ENCODE results near the gene ANTXR2. TPM values are rescaled to one million over a fixed set of nuclear protein-coding genes. Genes with fewer than 3 reads are reported as not detected.
"Not testable (repeated sequence)": the region's sequence is repeated elsewhere in the genome, so short reads cannot be mapped to it uniquely, and the experiment has no call there.

ANTXR2 gene
- total RNA-seq, 1 experiment from 2014 or later = 7.0 TPM

- Histone ChIP-seq H3K27me3 (replicated peaks; ENCODE audit: insufficient read depth, low read depth, low read length, poor library complexity) (no peaks in the 10 kb centered on the region), H3K4me1 (ENCODE audit: insufficient read depth, low read length, poor library complexity, severe bottlenecking) (no peaks in the 10 kb centered on the region), H3K27ac (ENCODE audit: low read depth, low read length, poor library complexity, severe bottlenecking) (no peak overlapping the region), H3K4me3 (ENCODE audit: low read depth, low read length, poor library complexity, severe bottlenecking) (no peak overlapping the region), H3K9me3 (ENCODE audit: low read depth, low read length, poor library complexity, severe bottlenecking) (no peaks in the 10 kb centered on the region), H3K36me3 (ENCODE audit: insufficient read depth, low read length, poor library complexity, severe bottlenecking) (no peaks in the 10 kb centered on the region)
- intact Hi-C loops (cut with micrococcal nuclease; ENCODE audit: unreplicated experiment) = no loop called here
- CTCF ChIA-PET = no interaction called here
- DNase-seq (ENCODE audit: low spot score) = peak; percentile 0
- TF ChIP-seq CTCF (conservative IDR thresholded peaks at IDR 0.05; ENCODE audit: low read depth, low read length) = no peak
- TF ChIP-seq EZH2 (IDR thresholded peaks at IDR 0.05; ENCODE audit: borderline replicate concordance, low read depth, low read length, poor library complexity, severe bottlenecking) = no peak
- BruUV-seq (replicated peaks) = no TSS peak
- POLR2A ChIA-PET (ENCODE audit: low non-redundant PET) = no interaction called here
These were observed 175.9 kb downstream of the ANTXR2 start for GRCh38 chr4:79897174-79897573.

GRCh38 chr4:79893456-79893855 is 179.6 kb downstream of the ANTXR2 start:
- intact Hi-C loops (cut with micrococcal nuclease; ENCODE audit: unreplicated experiment) = no loop called here
- H3K4me3 ChIP-seq (ENCODE audit: low read depth, low read length, poor library complexity, severe bottlenecking) = no peak overlapping the region

GRCh38 chr4:79889026-79889425 is 184.0 kb downstream of the ANTXR2 start:
- H3K27ac ChIP-seq (ENCODE audit: low read depth, low read length, poor library complexity, severe bottlenecking); H3K27me3 ChIP-seq (replicated peaks; ENCODE audit: insufficient read depth, low read depth, low read length, poor library complexity); H3K4me1 ChIP-seq (ENCODE audit: insufficient read depth, low read length, poor library complexity, severe bottlenecking); DNase-seq (ENCODE audit: low spot score); H3K4me3 ChIP-seq (ENCODE audit: low read depth, low read length, poor library complexity, severe bottlenecking); CTCF ChIA-PET; intact Hi-C loops (cut with micrococcal nuclease; ENCODE audit: unreplicated experiment); H3K36me3 ChIP-seq (ENCODE audit: insufficient read depth, low read length, poor library complexity, severe bottlenecking); POLR2A ChIA-PET (ENCODE audit: low non-redundant PET); BruUV-seq (replicated peaks); H3K9me3 ChIP-seq (ENCODE audit: low read depth, low read length, poor library complexity, severe bottlenecking): not testable (repeated sequence)

More at GRCh38 chr4:79893456-79893855, 179.6 kb downstream of the ANTXR2 start:
- no peaks in the 10 kb centered on the region for H3K27me3 ChIP-seq (replicated peaks; ENCODE audit: insufficient read depth, low read depth, low read length, poor library complexity)
- H3K9me3 ChIP-seq (ENCODE audit: low read depth, low read length, poor library complexity, severe bottlenecking) = no peaks in the 10 kb centered on the region
- BruUV-seq (replicated peaks) = no TSS peak
- H3K4me1 ChIP-seq (ENCODE audit: insufficient read depth, low read length, poor library complexity, severe bottlenecking) = no peaks in the 10 kb centered on the region
- CTCF ChIA-PET = no interaction called here
- no peak for TF ChIP-seq EZH2 (IDR thresholded peaks at IDR 0.05; ENCODE audit: borderline replicate concordance, low read depth, low read length, poor library complexity, severe bottlenecking)
- TF ChIP-seq CTCF (conservative IDR thresholded peaks at IDR 0.05; ENCODE audit: low read depth, low read length) = no peak
- DNase-seq (ENCODE audit: low spot score) = no peak
- no peak overlapping the region for H3K27ac ChIP-seq (ENCODE audit: low read depth, low read length, poor library complexity, severe bottlenecking)
- H3K36me3 ChIP-seq (ENCODE audit: insufficient read depth, low read length, poor library complexity, severe bottlenecking) = no peaks in the 10 kb centered on the region
- POLR2A ChIA-PET (ENCODE audit: low non-redundant PET) = no interaction called here

DNA sequence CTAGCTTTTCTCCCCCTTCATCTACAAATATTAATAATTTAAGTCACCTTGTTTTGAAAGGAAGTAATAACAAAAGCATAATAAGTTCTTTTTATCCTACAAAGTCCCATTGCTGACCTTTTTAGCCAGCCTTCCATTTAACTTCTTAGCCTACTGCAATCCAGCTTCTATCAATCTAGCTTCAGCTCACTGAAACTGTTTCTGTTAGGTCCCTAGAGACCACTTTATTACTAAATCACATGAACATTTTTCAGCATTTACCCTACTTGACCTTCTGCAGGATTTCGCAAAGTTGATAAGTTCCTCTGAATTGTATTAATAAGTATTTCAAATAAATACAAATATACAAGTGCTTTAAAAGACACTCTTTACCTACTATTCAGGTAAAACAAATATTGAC is 186.5 kb downstream of the ANTXR2 start:
- ChIA-PET POLR2A (ENCODE audit: low non-redundant PET) (no interaction called here), CTCF (no interaction called here)
- no TSS peak for BruUV-seq (replicated peaks)

More for the DNA sequence above, 186.5 kb downstream of the ANTXR2 start:
- intact Hi-C loops (cut with micrococcal nuclease; ENCODE audit: unreplicated experiment) = no loop called here
- Histone ChIP-seq H3K27me3 (replicated peaks; ENCODE audit: insufficient read depth, low read depth, low read length, poor library complexity) (no peaks in the 10 kb centered on the region), H3K9me3 (ENCODE audit: low read depth, low read length, poor library complexity, severe bottlenecking) (no peaks in the 10 kb centered on the region), H3K4me1 (ENCODE audit: insufficient read depth, low read length, poor library complexity, severe bottlenecking) (no peaks in the 10 kb centered on the region), H3K36me3 (ENCODE audit: insufficient read depth, low read length, poor library complexity, severe bottlenecking) (no peaks in the 10 kb centered on the region), H3K4me3 (ENCODE audit: low read depth, low read length, poor library complexity, severe bottlenecking) (no peak overlapping the region), H3K27ac (ENCODE audit: low read depth, low read length, poor library complexity, severe bottlenecking) (no peak overlapping the region)
- no peak for DNase-seq (ENCODE audit: low spot score)
- no peak for TF ChIP-seq CTCF (conservative IDR thresholded peaks at IDR 0.05; ENCODE audit: low read depth, low read length)
- TF ChIP-seq EZH2 (IDR thresholded peaks at IDR 0.05; ENCODE audit: borderline replicate concordance, low read depth, low read length, poor library complexity, severe bottlenecking) = no peak
